Bronchial epithelial cell (primary cell): ENCODE results near the gene DHX32. TPM values are rescaled to one million over a fixed set of nuclear protein-coding genes. Genes with fewer than 3 reads are reported as not detected.

Experiments used
- DNase-seq: peaks from one replicate; pipeline ENCODE4 v3.0.0-alpha.2; 2010; ENCODE audit warnings: low read depth
- FAIRE-seq: peaks from 2 replicates; lab custom pipeline; 2011; peaks lifted over from hg19 to GRCh38; lab: Jason Lieb, UNC
- H3K27me3 ChIP-seq: 2 replicates; pipeline ENCODE4 v1.5.1; 2011; ENCODE audit warnings: low read length; ENCODE audit not compliant: control insufficient read depth, insufficient read depth
- H3K36me3 ChIP-seq: 2 replicates; pipeline ENCODE4 v1.5.1; 2011; ENCODE audit warnings: low read length; ENCODE audit not compliant: control insufficient read depth, insufficient read depth
- H3K4me3 ChIP-seq: 2 replicates; pipeline ENCODE4 v1.5.1; 2011; ENCODE audit warnings: mild to moderate bottlenecking, low read depth, low read length, control low read depth
- total RNA-seq: library from RNA; depleted of rRNA; stranded (reverse); fragments of >200 nt; gene quantifications from 2 replicates; pipeline ENCODE4 v1.2.1, GENCODE V29; 2014
- TF ChIP-seq, protein P1 (sequence below): IDR thresholded peaks from 2 replicates; pipeline ENCODE4 v1.5.1; 2011; ENCODE audit warnings: mild to moderate bottlenecking, moderate library complexity, low read length, control low read depth, inconsistent platforms; ENCODE audit not compliant: insufficient read depth, severe bottlenecking

DHX32 gene
- total RNA-seq, 1 donor from 2014 or later: 37.6 TPM

DNA sequence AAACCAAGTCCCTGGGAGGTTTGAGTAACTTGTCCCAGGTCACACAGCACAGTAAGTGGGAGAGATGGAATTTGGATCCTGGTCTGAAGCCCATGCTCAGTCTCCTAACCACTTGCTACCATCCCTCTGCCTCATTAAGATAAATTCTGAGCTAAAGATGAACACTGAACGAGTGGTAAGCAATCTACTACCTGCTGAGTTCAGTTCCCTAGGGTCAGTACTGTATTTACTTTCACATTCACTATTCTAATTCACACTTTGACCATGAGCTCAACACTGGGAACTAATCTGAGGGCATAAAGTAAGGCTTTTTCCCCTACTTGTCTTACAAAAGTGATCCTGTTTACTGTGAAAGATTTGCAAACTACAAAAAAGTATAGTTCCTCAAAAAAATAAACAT is 60.4 kb downstream of the DHX32 start:
- Histone ChIP-seq H3K4me3 (no peak overlapping the region), H3K36me3 (peaks cover under 1% of the 10 kb centered on the region), H3K27me3 (no peaks in the 10 kb centered on the region)
- FAIRE-seq (no peak), DNase-seq (no peak)
- TF ChIP-seq, protein P1, sequence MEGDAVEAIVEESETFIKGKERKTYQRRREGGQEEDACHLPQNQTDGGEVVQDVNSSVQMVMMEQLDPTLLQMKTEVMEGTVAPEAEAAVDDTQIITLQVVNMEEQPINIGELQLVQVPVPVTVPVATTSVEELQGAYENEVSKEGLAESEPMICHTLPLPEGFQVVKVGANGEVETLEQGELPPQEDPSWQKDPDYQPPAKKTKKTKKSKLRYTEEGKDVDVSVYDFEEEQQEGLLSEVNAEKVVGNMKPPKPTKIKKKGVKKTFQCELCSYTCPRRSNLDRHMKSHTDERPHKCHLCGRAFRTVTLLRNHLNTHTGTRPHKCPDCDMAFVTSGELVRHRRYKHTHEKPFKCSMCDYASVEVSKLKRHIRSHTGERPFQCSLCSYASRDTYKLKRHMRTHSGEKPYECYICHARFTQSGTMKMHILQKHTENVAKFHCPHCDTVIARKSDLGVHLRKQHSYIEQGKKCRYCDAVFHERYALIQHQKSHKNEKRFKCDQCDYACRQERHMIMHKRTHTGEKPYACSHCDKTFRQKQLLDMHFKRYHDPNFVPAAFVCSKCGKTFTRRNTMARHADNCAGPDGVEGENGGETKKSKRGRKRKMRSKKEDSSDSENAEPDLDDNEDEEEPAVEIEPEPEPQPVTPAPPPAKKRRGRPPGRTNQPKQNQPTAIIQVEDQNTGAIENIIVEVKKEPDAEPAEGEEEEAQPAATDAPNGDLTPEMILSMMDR: no peak

DNA sequence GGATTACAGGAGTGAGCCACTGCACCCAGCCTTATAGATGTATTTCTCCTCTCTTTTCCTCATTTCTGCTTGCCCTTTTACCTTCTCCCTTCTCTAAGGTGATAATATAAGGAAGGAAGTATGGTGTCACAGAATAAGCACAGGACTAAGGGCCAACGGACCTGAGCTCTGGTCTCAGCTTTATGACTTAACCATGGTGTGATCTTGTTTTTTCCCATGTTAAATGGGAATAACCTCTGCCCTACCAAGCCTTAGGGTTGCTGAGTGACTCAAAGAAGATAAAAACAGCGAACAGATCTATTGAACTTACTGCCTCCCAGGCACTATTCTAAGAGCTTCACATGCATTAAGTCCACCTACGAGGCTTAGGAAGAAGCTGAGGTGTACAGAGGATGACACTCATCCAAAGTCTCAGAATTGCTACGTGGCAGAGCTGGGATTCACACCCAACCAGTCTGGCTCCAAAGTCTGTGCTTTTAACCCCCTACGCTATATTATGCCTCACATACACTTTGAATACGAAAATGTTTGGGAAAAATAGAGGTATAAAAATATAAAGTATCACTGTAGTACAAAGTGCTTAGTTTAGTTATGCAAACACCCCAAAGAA is 63.6 kb downstream of the DHX32 start:
- TF ChIP-seq, protein P1: no peak
- peaks cover 4% of the 10 kb centered on the region for H3K36me3 ChIP-seq
- no peak overlapping the region for H3K4me3 ChIP-seq
- no peak for DNase-seq
- H3K27me3 ChIP-seq: no peaks in the 10 kb centered on the region
- FAIRE-seq: no peak

DNA sequence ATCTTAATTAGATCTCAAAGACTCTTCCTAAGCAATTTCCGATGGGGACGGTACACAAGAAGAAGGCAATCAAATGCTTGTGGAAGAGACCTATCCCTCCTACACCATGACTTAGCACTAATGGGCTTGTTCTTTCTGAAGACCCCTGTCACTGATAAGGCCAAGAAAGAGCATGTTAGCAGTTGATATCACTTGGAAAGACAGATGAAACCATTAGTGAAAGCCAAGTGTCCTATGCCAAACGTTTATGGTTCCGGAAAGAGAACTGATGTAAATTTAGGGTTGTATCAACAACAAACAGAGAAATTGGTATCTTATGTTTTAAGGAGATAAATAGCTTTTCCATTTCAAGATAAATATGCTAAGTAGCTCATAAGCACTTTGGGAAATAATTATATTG is 64.5 kb downstream of the DHX32 start:
- no peak for FAIRE-seq
- DNase-seq: no peak
- Histone ChIP-seq H3K27me3 (no peaks in the 10 kb centered on the region), H3K4me3 (no peak overlapping the region), H3K36me3 (peaks cover 4% of the 10 kb centered on the region)
- TF ChIP-seq, protein P1: no peak

DNA sequence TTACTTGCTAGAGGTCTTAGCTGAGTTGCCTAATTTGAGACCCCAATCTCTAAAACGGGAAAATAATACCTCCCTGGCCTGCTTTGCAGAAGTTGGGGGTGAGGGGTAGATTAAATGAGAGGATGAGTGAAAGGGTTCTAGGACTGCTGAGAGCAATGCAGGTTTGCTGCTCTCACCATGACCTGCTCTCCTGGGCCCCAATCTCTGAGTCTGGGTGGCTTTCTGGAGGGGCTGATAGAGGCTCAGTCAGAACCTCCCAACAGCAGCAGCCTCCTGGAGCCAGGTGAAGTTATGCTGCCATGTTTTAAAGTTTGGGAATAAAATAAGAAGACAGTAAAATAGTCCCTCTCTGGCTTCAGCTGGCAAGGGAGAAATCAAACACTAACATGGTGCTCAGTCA is 65.3 kb downstream of the DHX32 start:
- FAIRE-seq (no peak), DNase-seq (no peak)
- TF ChIP-seq, protein P1: no peak
- H3K4me3 ChIP-seq: no peak overlapping the region
- H3K27me3 ChIP-seq: no peaks in the 10 kb centered on the region
- peaks cover 4% of the 10 kb centered on the region for H3K36me3 ChIP-seq

DNA sequence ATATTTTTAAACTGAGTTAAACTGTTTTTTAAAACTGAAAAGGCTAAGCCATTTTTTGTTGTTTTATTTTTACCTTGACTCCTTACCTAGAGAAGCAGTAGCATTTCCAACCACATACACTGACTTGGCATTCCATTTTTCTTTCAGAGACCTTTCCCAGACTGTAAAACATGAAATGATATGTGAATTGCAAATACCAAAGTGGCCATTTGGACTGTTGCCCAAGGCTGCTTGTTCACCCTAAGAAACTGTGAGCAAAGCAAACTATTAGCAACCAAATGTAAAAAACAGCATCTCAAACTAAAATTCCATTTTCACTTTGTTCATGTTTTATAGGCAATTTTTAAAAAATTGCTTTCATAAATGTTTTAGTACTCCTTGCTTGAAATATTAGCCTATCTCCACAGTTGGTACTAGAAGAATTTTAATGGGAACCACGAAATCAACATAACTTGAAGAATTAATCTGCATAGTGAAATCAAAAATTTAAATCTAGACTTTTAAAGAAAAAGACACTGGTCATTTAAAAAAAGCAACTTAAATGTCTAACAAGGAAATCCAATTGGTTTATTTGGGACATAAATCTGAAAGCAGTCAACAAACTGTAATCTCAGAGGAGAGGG is 68.9 kb downstream of the DHX32 start:
- FAIRE-seq (no peak), DNase-seq (no peak)
- peaks cover 10% of the 10 kb centered on the region for H3K36me3 ChIP-seq
- TF ChIP-seq, protein P1: no peak
- no peaks in the 10 kb centered on the region for H3K27me3 ChIP-seq
- H3K4me3 ChIP-seq: no peak overlapping the region
